WTC11 (cell line): ENCODE measurements around the gene PCNX1. TPM values are rescaled to one million over a fixed set of nuclear protein-coding genes. Genes with fewer than 3 reads are reported as not detected.

ENCODE experiments used
- ATAC-seq: fragments of 200-7000 bp; cut with Tn5 transposase; 2 replicates; pipeline ENCODE4 v1.10.0; 2021; ENCODE audit warnings: mild to moderate bottlenecking, moderate library complexity
- CTCF ChIA-PET: fragments of 300-600 bp; sonication (Branson Sonifier 250); formaldehyde crosslinking; loops from one replicate; lab custom pipeline; 2021; ENCODE audit warnings: antibody characterized with exemption; lab: Charles Lee
- POLR2A ChIA-PET: fragments of 350-600 bp; sonication (Branson Sonifier 250); formaldehyde crosslinking; loops from one replicate; lab custom pipeline; 2021; ENCODE audit warnings: antibody characterized with exemption; lab: Charles Lee
- DNase-seq: peaks from one replicate; pipeline ENCODE4 v3.0.0; 2021; ENCODE audit warnings: low spot score
- H3K27ac Mint-ChIP-seq: 2 replicates; pipeline ENCODE4 v1.8.0; 2021; ENCODE audit warnings: mixed read lengths
- H3K27me3 Mint-ChIP-seq: 2 replicates; pipeline ENCODE4 v1.8.0; 2021; ENCODE audit warnings: low read depth, mild to moderate bottlenecking, moderate library complexity, mixed read lengths
- H3K36me3 Mint-ChIP-seq: 2 replicates; pipeline ENCODE4 v1.8.0; 2021; ENCODE audit warnings: mixed read lengths
- H3K4me1 Mint-ChIP-seq: 2 replicates; pipeline ENCODE4 v1.8.0; 2022; ENCODE audit warnings: mixed read lengths
- H3K4me3 Mint-ChIP-seq: 2 replicates; pipeline ENCODE4 v1.8.0; 2021; ENCODE audit warnings: mild to moderate bottlenecking, moderate library complexity, mixed read lengths
- H3K9me3 Mint-ChIP-seq: 2 replicates; pipeline ENCODE4 v1.8.0; 2021; ENCODE audit warnings: mixed read lengths
- AFF4 ChIP-seq: sonication (generic); formaldehyde crosslinking; IDR thresholded peaks from 2 replicates; pipeline ENCODE4 v1.8.1; 2023; ENCODE audit warnings: mild to moderate bottlenecking, missing genetic modification reagents, borderline replicate concordance
- AR ChIP-seq: fragments of 250-450 bp; sonication (Bioruptor Pico); IDR thresholded peaks from 2 replicates; pipeline ENCODE4 v1.9.0; 2021; ENCODE audit warnings: mild to moderate bottlenecking
- ATF2 ChIP-seq: sonication (generic); formaldehyde crosslinking; IDR thresholded peaks from 2 replicates; pipeline ENCODE4 v1.8.1; 2022; ENCODE audit warnings: low read depth, missing genetic modification reagents, borderline replicate concordance
- ETV6 ChIP-seq: sonication (generic); formaldehyde crosslinking; IDR thresholded peaks from 2 replicates; pipeline ENCODE4 v1.8.1; 2022; ENCODE audit warnings: mild to moderate bottlenecking, missing genetic modification reagents
- FOXJ3 ChIP-seq: sonication (generic); formaldehyde crosslinking; IDR thresholded peaks from 2 replicates; pipeline ENCODE4 v1.9.0; 2021; ENCODE audit warnings: missing genetic modification reagents, mild to moderate bottlenecking, borderline replicate concordance
- FOXK1 ChIP-seq: sonication (generic); formaldehyde crosslinking; IDR thresholded peaks from 2 replicates; pipeline ENCODE4 v1.8.0; 2022; ENCODE audit warnings: mild to moderate bottlenecking, moderate library complexity, missing genetic modification reagents
- GTF2I ChIP-seq: fragments of 250-450 bp; sonication (Bioruptor Pico); conservative IDR thresholded peaks from 2 replicates; pipeline ENCODE4 v1.4.0; 2021; ENCODE audit warnings: mild to moderate bottlenecking
- HMGA2 ChIP-seq: fragments of 250-450 bp; sonication (Bioruptor Pico); IDR thresholded peaks from 2 replicates; pipeline ENCODE4 v1.4.0; 2021; ENCODE audit warnings: mild to moderate bottlenecking, moderate library complexity
- MAX ChIP-seq: sonication (generic); formaldehyde crosslinking; IDR thresholded peaks from 2 replicates; pipeline ENCODE4 v1.8.0; 2022; ENCODE audit warnings: mild to moderate bottlenecking, missing genetic modification reagents
- MYBL2 ChIP-seq: sonication (generic); formaldehyde crosslinking; IDR thresholded peaks from 2 replicates; pipeline ENCODE4 v1.8.1; 2023; ENCODE audit warnings: mild to moderate bottlenecking, moderate library complexity, missing genetic modification reagents
- NFATC4 ChIP-seq: fragments of 250-450 bp; sonication (Bioruptor Pico); IDR thresholded peaks from 2 replicates; pipeline ENCODE4 v1.9.0; 2021; ENCODE audit warnings: mild to moderate bottlenecking
- NR1H2 ChIP-seq: sonication (generic); formaldehyde crosslinking; IDR thresholded peaks from 2 replicates; pipeline ENCODE4 v1.9.0; 2021; ENCODE audit warnings: mild to moderate bottlenecking, moderate library complexity, missing genetic modification reagents
- SMAD4 ChIP-seq: sonication (generic); formaldehyde crosslinking; IDR thresholded peaks from 2 replicates; pipeline ENCODE4 v1.8.0; 2022; ENCODE audit warnings: mild to moderate bottlenecking, missing genetic modification reagents
- TEAD4 ChIP-seq: sonication (generic); formaldehyde crosslinking; IDR thresholded peaks from 2 replicates; pipeline ENCODE4 v1.8.0; 2022; ENCODE audit warnings: mild to moderate bottlenecking, missing genetic modification reagents
- ZNF232 ChIP-seq: sonication (generic); formaldehyde crosslinking; IDR thresholded peaks from 2 replicates; pipeline ENCODE4 v1.8.0; 2022; ENCODE audit warnings: mild to moderate bottlenecking, missing genetic modification reagents
- ZNF317 ChIP-seq: sonication (generic); formaldehyde crosslinking; IDR thresholded peaks from 2 replicates; pipeline ENCODE4 v1.8.1; 2023; ENCODE audit warnings: low read depth, mild to moderate bottlenecking, moderate library complexity, missing genetic modification reagents, borderline replicate concordance
- ZNF396 ChIP-seq: fragments of 250-450 bp; sonication (Bioruptor Pico); IDR thresholded peaks from 2 replicates; pipeline ENCODE4 v1.8.0; 2021; ENCODE audit warnings: mild to moderate bottlenecking, moderate library complexity, borderline replicate concordance
- ZNF425 ChIP-seq: fragments of 250-450 bp; sonication (Bioruptor Pico); conservative IDR thresholded peaks from 2 replicates; pipeline ENCODE4 v1.9.0; 2021; ENCODE audit warnings: mild to moderate bottlenecking
- ZNF532 ChIP-seq: fragments of 250-450 bp; sonication (Bioruptor Pico); IDR thresholded peaks from 2 replicates; pipeline ENCODE4 v1.9.0; 2021; ENCODE audit warnings: mild to moderate bottlenecking, borderline replicate concordance
- ZNF671 ChIP-seq: fragments of 250-450 bp; sonication (Bioruptor Pico); IDR thresholded peaks from 2 replicates; pipeline ENCODE4 v1.8.0; 2021; ENCODE audit warnings: mild to moderate bottlenecking
- total RNA-seq: library from RNA; stranded (reverse); gene quantifications from 3 replicates; pipeline ENCODE4 v1.2.3, GENCODE V29; 2021

Gene PCNX1
- total RNA-seq, 1 experiment from 2014 or later, result 46.4 TPM

GRCh38 chr14:70952485-70952884 is 45.2 kb downstream of the PCNX1 start (continued):
- TF ChIP-seq MAX (CRISPR knock-in tag), result no peak
- TF ChIP-seq ZNF396 (CRISPR knock-in tag), result no peak
- no peak for TF ChIP-seq MYBL2 (CRISPR knock-in tag)
- TF ChIP-seq ATF2 (CRISPR knock-in tag), result no peak
- no peak for TF ChIP-seq ZNF532 (CRISPR knock-in tag)
- TF ChIP-seq GTF2I (CRISPR knock-in tag), result no peak
- no peak for TF ChIP-seq ZNF671 (CRISPR knock-in tag)
- no peak for TF ChIP-seq ETV6 (CRISPR knock-in tag)
- TF ChIP-seq NR1H2, result no peak
- no peak for TF ChIP-seq TEAD4 (CRISPR knock-in tag)
- TF ChIP-seq ZNF232 (CRISPR knock-in tag), result no peak
- TF ChIP-seq NFATC4 (CRISPR knock-in tag), result no peak
- TF ChIP-seq FOXJ3 (CRISPR knock-in tag), result no peak
- TF ChIP-seq FOXK1, result no peak

- H3K27ac Mint-ChIP-seq, result no peak overlapping the region
- peaks cover 10% of the 10 kb centered on the region for H3K9me3 Mint-ChIP-seq
- no peak overlapping the region for H3K4me3 Mint-ChIP-seq
- peaks cover 22% of the 10 kb centered on the region for H3K36me3 Mint-ChIP-seq
- no peak for ATAC-seq
- CTCF ChIA-PET, result interaction anchor here (2.6 to 4.6 kb wide), 2 partner anchors 47 to 136 kb away, joined by 10 to 31 read pairs; partner anchors contain the start of gene PCNX1
- H3K4me1 Mint-ChIP-seq, result no peaks in the 10 kb centered on the region
- no peak for DNase-seq
- no peaks in the 10 kb centered on the region for H3K27me3 Mint-ChIP-seq
- POLR2A ChIA-PET, result no interaction called here
- TF ChIP-seq AR (CRISPR knock-in tag) (no peak), ZNF317 (CRISPR knock-in tag) (no peak), ZNF425 (CRISPR knock-in tag) (no peak), SMAD4 (CRISPR knock-in tag) (no peak), HMGA2 (CRISPR knock-in tag) (no peak), AFF4 (no peak), ZNF671 (CRISPR knock-in tag) (no peak)
Observed at GRCh38 chr14:70954068-70954467, 46.8 kb downstream of the PCNX1 start.
